ENCODE data around the gene GMNN.

DNA sequence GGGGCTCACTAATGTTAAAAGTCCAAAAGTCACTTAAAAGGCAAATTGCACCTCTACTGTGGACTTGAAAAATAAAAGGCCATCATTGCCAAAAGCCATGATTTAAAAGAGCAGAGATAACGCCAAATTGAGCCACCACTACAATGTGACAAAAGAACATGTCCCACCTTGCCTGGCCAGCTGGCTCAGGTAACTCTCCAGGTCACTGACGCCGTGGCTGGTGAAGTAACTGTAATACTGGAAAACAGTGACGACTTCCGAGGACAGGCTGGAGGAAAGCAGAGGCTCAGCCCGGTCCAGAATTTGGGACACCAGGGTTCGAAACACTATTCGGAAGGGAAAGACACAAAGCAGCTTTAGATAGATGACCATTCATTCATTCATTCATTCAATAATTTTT lies 53.2 kb downstream of the GMNN start:
- TF ChIP-seq, protein P1, sequence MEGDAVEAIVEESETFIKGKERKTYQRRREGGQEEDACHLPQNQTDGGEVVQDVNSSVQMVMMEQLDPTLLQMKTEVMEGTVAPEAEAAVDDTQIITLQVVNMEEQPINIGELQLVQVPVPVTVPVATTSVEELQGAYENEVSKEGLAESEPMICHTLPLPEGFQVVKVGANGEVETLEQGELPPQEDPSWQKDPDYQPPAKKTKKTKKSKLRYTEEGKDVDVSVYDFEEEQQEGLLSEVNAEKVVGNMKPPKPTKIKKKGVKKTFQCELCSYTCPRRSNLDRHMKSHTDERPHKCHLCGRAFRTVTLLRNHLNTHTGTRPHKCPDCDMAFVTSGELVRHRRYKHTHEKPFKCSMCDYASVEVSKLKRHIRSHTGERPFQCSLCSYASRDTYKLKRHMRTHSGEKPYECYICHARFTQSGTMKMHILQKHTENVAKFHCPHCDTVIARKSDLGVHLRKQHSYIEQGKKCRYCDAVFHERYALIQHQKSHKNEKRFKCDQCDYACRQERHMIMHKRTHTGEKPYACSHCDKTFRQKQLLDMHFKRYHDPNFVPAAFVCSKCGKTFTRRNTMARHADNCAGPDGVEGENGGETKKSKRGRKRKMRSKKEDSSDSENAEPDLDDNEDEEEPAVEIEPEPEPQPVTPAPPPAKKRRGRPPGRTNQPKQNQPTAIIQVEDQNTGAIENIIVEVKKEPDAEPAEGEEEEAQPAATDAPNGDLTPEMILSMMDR (IDR thresholded peaks at IDR 0.05; ENCODE audit: low read length), result no peak
- TF ChIP-seq EZH2 (optimal IDR thresholded peaks at IDR 0.05; ENCODE audit: low read depth, low read length), result no peak
